Activated B cell treated with CpG ODN at 0.5 μM for 24 hours (primary cell): ENCODE data around the gene AK4. TPM values are rescaled to one million over a fixed set of nuclear protein-coding genes. Genes with fewer than 3 reads are reported as not detected.

ENCODE experiments used
- ATAC-seq: fragments of 200-7000 bp; cut with Tn5 transposase; one replicate; pipeline ENCODE4 v1.10.0; 2021; ENCODE audit warnings: low read depth, mild to moderate bottlenecking, moderate library complexity
- CTCF ChIA-PET: fragments of 350-600 bp; sonication (Branson Sonifier 250); formaldehyde crosslinking; loops from one replicate; lab custom pipeline; 2021; ENCODE audit warnings: antibody characterized with exemption; lab: Charles Lee
- POLR2A ChIA-PET: fragments of 350-600 bp; sonication (Branson Sonifier 250); formaldehyde crosslinking; loops from one replicate; lab custom pipeline; 2021; ENCODE audit warnings: antibody characterized with exemption; lab: Charles Lee
- DNase-seq: peaks from one replicate; pipeline ENCODE4 v3.0.0; 2022
- H3K27ac Mint-ChIP-seq: one replicate; pipeline ENCODE4 v1.8.0; 2020; ENCODE audit warnings: mixed read lengths
- H3K27me3 Mint-ChIP-seq: one replicate; pipeline ENCODE4 v1.8.0; 2021; ENCODE audit warnings: mixed read lengths
- H3K36me3 Mint-ChIP-seq: one replicate; pipeline ENCODE4 v1.8.0; 2021; ENCODE audit warnings: low read depth, mixed read lengths
- H3K4me1 Mint-ChIP-seq: one replicate; pipeline ENCODE4 v1.8.0; 2021; ENCODE audit warnings: mixed read lengths
- H3K4me3 Mint-ChIP-seq: one replicate; pipeline ENCODE4 v1.8.0; 2020; ENCODE audit warnings: mild to moderate bottlenecking, mixed read lengths
- H3K9me3 Mint-ChIP-seq: one replicate; pipeline ENCODE4 v1.8.0; 2020; ENCODE audit warnings: mixed read lengths
- CTCF ChIP-seq: fragments of 200-600 bp; IDR thresholded peaks from one replicate; pipeline ENCODE4 v1.8.0; 2022; ENCODE audit warnings: antibody characterized with exemption, mild to moderate bottlenecking
- intact Hi-C: fragments of 100-400 bp; cut with micrococcal nuclease; formaldehyde crosslinking; loops from one replicate; pipeline ENCODE4 v1.15.1; 2024
- total RNA-seq: library from RNA; stranded (reverse); gene quantifications from 2 replicates; pipeline ENCODE4 v1.2.3, GENCODE V29; 2022

AK4 gene
- total RNA-seq, 1 donor from 2014 or later: 1.8 TPM

GRCh38 chr1:65166572-65167305, 18.7 kb downstream of the AK4 start:
- ATAC-seq: no peak
- no peak for DNase-seq
- POLR2A ChIA-PET: no interaction called here
- peaks cover 3% of the 10 kb centered on the region for H3K9me3 Mint-ChIP-seq
- no peak overlapping the region for H3K27ac Mint-ChIP-seq
- H3K4me1 Mint-ChIP-seq: no peaks in the 10 kb centered on the region
- CTCF ChIA-PET: no interaction called here
- H3K36me3 Mint-ChIP-seq: no peaks in the 10 kb centered on the region
- TF ChIP-seq CTCF: no peak
- no peak overlapping the region for H3K4me3 Mint-ChIP-seq
- intact Hi-C loops: no loop called here
- peaks cover 2% of the 10 kb centered on the region for H3K27me3 Mint-ChIP-seq

GRCh38 chr1:65167586-65168242, 19.7 kb downstream of the AK4 start:
- ChIA-PET CTCF (no interaction called here), POLR2A (no interaction called here)
- no peaks in the 10 kb centered on the region for H3K36me3 Mint-ChIP-seq
- H3K4me3 Mint-ChIP-seq: no peak overlapping the region
- DNase-seq (no peak), ATAC-seq (no peak)
- intact Hi-C loops: no loop called here
- H3K27ac Mint-ChIP-seq: no peak overlapping the region
- no peak for TF ChIP-seq CTCF
- H3K4me1 Mint-ChIP-seq: no peaks in the 10 kb centered on the region
- peaks cover 3% of the 10 kb centered on the region for H3K9me3 Mint-ChIP-seq
- H3K27me3 Mint-ChIP-seq: peaks cover 2% of the 10 kb centered on the region

- CTCF ChIA-PET: no interaction called here
- no peak for TF ChIP-seq CTCF
- ATAC-seq: no peak
- Mint-ChIP-seq H3K9me3 (peaks cover 3% of the 10 kb centered on the region), H3K4me1 (no peaks in the 10 kb centered on the region), H3K4me3 (no peak overlapping the region), H3K27me3 (no peaks in the 10 kb centered on the region), H3K36me3 (no peaks in the 10 kb centered on the region), H3K27ac (no peak overlapping the region)
- POLR2A ChIA-PET: interaction anchor here (0.6 kb wide), 1 partner anchor 832 kb away, joined by 4 read pairs; no protein-coding TSS in a partner anchor
- DNase-seq: no peak
- intact Hi-C loops: no loop called here
These were observed 20.9 kb downstream of the AK4 start for GRCh38 chr1:65168867-65169266.

GRCh38 chr1:65170511-65171142, 22.6 kb downstream of the AK4 start:
- Mint-ChIP-seq H3K27ac (no peak overlapping the region), H3K36me3 (no peaks in the 10 kb centered on the region), H3K9me3 (peaks cover 1% of the 10 kb centered on the region), H3K4me1 (no peaks in the 10 kb centered on the region), H3K27me3 (no peaks in the 10 kb centered on the region), H3K4me3 (no peak overlapping the region)
- DNase-seq (no peak), ATAC-seq (no peak)
- intact Hi-C loops: no loop called here
- no peak for TF ChIP-seq CTCF
- POLR2A ChIA-PET: interaction anchor here (0.7 kb wide), 1 partner anchor 24 kb away, joined by 6 read pairs; no protein-coding TSS in a partner anchor
- CTCF ChIA-PET: no interaction called here
